Testis (tissue), 2 donors: Measurements from ENCODE around the gene SEMA5A.

ENCODE experiments used
- POLR2A ChIP-seq: fragments of 450-650 bp; IDR thresholded peaks from one replicate; pipeline ENCODE4 v1.6.1; 2017; ENCODE audit warnings: antibody characterized with exemption, mild to moderate bottlenecking, moderate library complexity
- TF ChIP-seq, protein P1 (sequence below), 3 experiments: fragments of 450-650 bp in 2 of 3; fragments of 200-600 bp in 1 of 3; sonication (generic) in 1 of 3; IDR thresholded peaks; one replicate each; pipeline ENCODE4 v1.5.1; 2016 to 2019; ENCODE audit warnings: antibody characterized with exemption in 3 of 3, mild to moderate bottlenecking in 2 of 3, moderate library complexity in 1 of 3

DNA sequence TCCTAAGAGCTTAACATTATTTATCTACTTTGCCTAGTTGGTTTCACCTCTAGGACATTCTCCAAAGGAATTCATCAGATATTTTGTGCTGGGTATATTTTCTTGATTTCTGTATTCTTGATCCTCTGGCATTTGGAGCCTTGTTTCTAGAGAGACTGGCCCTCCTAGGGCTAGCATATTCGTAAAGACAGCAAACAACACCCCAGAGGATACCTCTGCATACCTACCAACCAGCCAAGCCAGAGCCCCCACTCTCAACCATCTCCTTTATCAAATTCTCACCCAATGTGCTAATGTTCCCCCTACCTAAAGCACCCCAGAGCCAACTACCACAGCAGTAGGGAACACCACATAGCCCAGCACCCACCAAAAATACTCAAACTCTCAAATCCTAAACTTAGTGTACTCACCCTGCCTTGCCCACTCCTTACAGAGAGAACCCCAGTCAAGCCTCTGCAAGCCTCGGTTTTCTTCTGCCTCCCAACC is 149.5 kb downstream of the SEMA5A start:
- TF ChIP-seq, protein P1, sequence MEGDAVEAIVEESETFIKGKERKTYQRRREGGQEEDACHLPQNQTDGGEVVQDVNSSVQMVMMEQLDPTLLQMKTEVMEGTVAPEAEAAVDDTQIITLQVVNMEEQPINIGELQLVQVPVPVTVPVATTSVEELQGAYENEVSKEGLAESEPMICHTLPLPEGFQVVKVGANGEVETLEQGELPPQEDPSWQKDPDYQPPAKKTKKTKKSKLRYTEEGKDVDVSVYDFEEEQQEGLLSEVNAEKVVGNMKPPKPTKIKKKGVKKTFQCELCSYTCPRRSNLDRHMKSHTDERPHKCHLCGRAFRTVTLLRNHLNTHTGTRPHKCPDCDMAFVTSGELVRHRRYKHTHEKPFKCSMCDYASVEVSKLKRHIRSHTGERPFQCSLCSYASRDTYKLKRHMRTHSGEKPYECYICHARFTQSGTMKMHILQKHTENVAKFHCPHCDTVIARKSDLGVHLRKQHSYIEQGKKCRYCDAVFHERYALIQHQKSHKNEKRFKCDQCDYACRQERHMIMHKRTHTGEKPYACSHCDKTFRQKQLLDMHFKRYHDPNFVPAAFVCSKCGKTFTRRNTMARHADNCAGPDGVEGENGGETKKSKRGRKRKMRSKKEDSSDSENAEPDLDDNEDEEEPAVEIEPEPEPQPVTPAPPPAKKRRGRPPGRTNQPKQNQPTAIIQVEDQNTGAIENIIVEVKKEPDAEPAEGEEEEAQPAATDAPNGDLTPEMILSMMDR (IDR thresholded peaks at IDR 0.05), result no peak
- TF ChIP-seq POLR2A, result no peak
